ENCODE measurements around the gene RAP1GAP2.

DNA sequence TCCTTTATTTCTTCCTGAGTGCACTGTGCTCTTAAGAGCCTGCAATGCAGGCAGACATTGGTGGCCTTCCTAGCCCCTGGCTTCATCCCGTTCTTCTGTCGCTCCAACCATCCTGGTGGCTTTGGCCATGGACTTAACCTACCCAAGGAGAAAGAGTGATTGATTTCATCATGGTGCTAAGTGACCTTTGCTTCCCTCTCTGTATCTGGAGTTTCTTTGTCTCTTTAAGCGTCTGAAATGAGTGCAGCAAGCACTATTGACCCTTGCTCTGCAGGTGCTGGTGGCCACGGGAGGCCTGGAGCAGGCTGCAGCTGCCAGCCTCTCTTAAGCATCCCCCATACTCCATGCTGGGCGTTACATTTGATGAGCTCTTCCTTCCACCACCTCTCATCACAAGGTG lies 60.5 kb downstream of the RAP1GAP2 start:
- TF ChIP-seq, protein P1, sequence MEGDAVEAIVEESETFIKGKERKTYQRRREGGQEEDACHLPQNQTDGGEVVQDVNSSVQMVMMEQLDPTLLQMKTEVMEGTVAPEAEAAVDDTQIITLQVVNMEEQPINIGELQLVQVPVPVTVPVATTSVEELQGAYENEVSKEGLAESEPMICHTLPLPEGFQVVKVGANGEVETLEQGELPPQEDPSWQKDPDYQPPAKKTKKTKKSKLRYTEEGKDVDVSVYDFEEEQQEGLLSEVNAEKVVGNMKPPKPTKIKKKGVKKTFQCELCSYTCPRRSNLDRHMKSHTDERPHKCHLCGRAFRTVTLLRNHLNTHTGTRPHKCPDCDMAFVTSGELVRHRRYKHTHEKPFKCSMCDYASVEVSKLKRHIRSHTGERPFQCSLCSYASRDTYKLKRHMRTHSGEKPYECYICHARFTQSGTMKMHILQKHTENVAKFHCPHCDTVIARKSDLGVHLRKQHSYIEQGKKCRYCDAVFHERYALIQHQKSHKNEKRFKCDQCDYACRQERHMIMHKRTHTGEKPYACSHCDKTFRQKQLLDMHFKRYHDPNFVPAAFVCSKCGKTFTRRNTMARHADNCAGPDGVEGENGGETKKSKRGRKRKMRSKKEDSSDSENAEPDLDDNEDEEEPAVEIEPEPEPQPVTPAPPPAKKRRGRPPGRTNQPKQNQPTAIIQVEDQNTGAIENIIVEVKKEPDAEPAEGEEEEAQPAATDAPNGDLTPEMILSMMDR (conservative IDR thresholded peaks at IDR 0.05; ENCODE audit: low read length), result no peak
- no peak for TF ChIP-seq EZH2phosphoT487 (IDR thresholded peaks at IDR 0.05; ENCODE audit: borderline replicate concordance, low read depth, low read length)
